ENCODE measurements around the gene TRIM54. TPM values are rescaled to one million over a fixed set of nuclear protein-coding genes. Genes with fewer than 3 reads are reported as not detected.

Gene TRIM54
- total and polyA plus RNA-seq, 9 of the 15 experiments (the other 6 are each of a cell fraction or from before 2014, with no cell fraction given): not detected

DNA sequence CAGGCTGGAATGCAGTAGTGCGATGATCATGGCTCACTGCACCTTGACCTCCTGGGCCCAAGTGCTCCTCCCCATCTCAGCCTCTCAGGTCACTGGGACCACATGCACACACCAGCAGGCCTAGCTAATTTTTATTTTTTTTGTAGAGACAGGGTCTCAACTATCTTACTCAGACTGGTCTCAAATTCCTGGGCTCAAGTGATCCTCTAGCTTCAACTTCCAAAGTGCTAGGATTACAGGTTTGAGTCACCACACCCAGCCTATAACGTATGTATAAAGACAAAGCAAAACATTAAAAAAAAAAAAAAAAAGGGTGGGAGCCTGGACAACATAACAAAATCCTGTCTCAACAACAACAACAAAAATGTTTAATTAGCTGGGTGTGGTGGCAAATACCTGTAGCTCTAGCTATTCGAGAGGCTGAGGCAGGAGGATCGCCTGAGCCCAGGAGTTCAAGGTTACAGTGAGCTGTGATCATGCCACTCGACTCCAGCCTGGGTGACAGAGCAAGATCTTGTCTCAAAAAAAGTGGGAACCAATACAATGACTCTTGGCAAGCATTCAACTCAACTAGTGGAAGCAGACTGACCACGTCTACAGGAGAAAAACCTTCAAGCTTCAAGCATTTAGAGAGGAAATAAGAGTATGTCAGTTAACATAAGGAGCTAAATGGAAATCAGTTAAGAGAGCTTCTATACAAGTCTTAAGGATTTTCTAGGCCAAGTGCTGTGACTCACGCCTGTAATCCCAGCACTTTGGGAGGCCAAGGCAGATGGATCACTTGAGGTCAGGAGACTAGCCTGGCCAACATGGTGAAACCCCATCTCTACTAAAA is 71.8 kb downstream of the TRIM54 start (continued):
- TF ChIP-seq ZNF239 (CRISPR knock-in tag; IDR thresholded peaks at IDR 0.05) (no peak), FOS (IDR thresholded peaks at IDR 0.05; ENCODE audit: extremely low read depth, insufficient read length) (no peak), KLF13 (tag; IDR thresholded peaks at IDR 0.05; ENCODE audit: borderline replicate concordance, low read depth) (no peak), ZZZ3 (IDR thresholded peaks at IDR 0.05) (no peak), TRIM28 (IDR thresholded peaks at IDR 0.05) (no peak; the same call in none of the 2 replicates), FOXK1 (CRISPR knock-in tag; IDR thresholded peaks at IDR 0.05; ENCODE audit: borderline replicate concordance) (no peak)
- TF ChIP-seq, protein P1, sequence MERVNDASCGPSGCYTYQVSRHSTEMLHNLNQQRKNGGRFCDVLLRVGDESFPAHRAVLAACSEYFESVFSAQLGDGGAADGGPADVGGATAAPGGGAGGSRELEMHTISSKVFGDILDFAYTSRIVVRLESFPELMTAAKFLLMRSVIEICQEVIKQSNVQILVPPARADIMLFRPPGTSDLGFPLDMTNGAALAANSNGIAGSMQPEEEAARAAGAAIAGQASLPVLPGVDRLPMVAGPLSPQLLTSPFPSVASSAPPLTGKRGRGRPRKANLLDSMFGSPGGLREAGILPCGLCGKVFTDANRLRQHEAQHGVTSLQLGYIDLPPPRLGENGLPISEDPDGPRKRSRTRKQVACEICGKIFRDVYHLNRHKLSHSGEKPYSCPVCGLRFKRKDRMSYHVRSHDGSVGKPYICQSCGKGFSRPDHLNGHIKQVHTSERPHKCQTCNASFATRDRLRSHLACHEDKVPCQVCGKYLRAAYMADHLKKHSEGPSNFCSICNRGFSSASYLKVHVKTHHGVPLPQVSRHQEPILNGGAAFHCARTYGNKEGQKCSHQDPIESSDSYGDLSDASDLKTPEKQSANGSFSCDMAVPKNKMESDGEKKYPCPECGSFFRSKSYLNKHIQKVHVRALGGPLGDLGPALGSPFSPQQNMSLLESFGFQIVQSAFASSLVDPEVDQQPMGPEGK (CRISPR knock-in tag; IDR thresholded peaks at IDR 0.05; ENCODE audit: borderline replicate concordance): no peak
- TF ChIP-seq, protein P2, sequence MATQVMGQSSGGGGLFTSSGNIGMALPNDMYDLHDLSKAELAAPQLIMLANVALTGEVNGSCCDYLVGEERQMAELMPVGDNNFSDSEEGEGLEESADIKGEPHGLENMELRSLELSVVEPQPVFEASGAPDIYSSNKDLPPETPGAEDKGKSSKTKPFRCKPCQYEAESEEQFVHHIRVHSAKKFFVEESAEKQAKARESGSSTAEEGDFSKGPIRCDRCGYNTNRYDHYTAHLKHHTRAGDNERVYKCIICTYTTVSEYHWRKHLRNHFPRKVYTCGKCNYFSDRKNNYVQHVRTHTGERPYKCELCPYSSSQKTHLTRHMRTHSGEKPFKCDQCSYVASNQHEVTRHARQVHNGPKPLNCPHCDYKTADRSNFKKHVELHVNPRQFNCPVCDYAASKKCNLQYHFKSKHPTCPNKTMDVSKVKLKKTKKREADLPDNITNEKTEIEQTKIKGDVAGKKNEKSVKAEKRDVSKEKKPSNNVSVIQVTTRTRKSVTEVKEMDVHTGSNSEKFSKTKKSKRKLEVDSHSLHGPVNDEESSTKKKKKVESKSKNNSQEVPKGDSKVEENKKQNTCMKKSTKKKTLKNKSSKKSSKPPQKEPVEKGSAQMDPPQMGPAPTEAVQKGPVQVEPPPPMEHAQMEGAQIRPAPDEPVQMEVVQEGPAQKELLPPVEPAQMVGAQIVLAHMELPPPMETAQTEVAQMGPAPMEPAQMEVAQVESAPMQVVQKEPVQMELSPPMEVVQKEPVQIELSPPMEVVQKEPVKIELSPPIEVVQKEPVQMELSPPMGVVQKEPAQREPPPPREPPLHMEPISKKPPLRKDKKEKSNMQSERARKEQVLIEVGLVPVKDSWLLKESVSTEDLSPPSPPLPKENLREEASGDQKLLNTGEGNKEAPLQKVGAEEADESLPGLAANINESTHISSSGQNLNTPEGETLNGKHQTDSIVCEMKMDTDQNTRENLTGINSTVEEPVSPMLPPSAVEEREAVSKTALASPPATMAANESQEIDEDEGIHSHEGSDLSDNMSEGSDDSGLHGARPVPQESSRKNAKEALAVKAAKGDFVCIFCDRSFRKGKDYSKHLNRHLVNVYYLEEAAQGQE (IDR thresholded peaks at IDR 0.05; ENCODE audit: borderline replicate concordance): 0 out of 2 replicates have a peak, but pooled peaks have one; percentile 8
- TF ChIP-seq, protein P2 (CRISPR knock-in tag; IDR thresholded peaks at IDR 0.05; ENCODE audit: low read depth): no peak
- TF ChIP-seq, protein P3, sequence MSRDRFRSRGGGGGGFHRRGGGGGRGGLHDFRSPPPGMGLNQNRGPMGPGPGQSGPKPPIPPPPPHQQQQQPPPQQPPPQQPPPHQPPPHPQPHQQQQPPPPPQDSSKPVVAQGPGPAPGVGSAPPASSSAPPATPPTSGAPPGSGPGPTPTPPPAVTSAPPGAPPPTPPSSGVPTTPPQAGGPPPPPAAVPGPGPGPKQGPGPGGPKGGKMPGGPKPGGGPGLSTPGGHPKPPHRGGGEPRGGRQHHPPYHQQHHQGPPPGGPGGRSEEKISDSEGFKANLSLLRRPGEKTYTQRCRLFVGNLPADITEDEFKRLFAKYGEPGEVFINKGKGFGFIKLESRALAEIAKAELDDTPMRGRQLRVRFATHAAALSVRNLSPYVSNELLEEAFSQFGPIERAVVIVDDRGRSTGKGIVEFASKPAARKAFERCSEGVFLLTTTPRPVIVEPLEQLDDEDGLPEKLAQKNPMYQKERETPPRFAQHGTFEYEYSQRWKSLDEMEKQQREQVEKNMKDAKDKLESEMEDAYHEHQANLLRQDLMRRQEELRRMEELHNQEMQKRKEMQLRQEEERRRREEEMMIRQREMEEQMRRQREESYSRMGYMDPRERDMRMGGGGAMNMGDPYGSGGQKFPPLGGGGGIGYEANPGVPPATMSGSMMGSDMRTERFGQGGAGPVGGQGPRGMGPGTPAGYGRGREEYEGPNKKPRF (IDR thresholded peaks at IDR 0.05; ENCODE audit: low read depth, low read length): no peak
- TF ChIP-seq, protein P4, sequence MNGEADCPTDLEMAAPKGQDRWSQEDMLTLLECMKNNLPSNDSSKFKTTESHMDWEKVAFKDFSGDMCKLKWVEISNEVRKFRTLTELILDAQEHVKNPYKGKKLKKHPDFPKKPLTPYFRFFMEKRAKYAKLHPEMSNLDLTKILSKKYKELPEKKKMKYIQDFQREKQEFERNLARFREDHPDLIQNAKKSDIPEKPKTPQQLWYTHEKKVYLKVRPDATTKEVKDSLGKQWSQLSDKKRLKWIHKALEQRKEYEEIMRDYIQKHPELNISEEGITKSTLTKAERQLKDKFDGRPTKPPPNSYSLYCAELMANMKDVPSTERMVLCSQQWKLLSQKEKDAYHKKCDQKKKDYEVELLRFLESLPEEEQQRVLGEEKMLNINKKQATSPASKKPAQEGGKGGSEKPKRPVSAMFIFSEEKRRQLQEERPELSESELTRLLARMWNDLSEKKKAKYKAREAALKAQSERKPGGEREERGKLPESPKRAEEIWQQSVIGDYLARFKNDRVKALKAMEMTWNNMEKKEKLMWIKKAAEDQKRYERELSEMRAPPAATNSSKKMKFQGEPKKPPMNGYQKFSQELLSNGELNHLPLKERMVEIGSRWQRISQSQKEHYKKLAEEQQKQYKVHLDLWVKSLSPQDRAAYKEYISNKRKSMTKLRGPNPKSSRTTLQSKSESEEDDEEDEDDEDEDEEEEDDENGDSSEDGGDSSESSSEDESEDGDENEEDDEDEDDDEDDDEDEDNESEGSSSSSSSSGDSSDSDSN (IDR thresholded peaks at IDR 0.05; ENCODE audit: borderline replicate concordance in 1 of 2, low read depth in 2 of 2, low read length in 2 of 2): no peak
